Measurements from ENCODE around the gene ZRANB3. TPM values are rescaled to one million over a fixed set of nuclear protein-coding genes. Genes with fewer than 3 reads are reported as not detected.
"Not testable (repeated sequence)": the region's sequence is repeated elsewhere in the genome, so short reads cannot be mapped to it uniquely, and the experiment has no call there.

The ZRANB3 gene
- total RNA-seq, 1 experiment from 2014 or later, result 15.7 TPM

DNA sequence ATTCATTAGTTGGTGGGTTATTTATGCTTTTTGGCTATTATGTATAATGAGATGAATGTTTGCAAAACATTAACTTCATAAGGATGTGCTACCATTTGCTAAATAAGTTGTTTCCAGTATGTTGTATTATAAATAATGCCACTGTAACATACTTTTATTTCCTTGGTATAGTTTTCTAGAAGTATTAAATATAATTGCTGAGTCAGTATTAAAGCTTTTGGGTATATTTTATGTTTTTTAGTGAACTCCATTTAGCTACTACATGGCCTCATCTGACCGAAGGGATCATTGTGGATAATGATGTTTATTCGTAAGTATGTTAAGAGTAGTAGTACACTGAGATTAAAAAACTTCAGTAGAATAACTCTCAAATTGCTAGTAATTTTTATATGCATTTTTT, 405.1 kb downstream of the ZRANB3 start:
- DNase-seq (ENCODE audit: low spot score), result no peak

DNA sequence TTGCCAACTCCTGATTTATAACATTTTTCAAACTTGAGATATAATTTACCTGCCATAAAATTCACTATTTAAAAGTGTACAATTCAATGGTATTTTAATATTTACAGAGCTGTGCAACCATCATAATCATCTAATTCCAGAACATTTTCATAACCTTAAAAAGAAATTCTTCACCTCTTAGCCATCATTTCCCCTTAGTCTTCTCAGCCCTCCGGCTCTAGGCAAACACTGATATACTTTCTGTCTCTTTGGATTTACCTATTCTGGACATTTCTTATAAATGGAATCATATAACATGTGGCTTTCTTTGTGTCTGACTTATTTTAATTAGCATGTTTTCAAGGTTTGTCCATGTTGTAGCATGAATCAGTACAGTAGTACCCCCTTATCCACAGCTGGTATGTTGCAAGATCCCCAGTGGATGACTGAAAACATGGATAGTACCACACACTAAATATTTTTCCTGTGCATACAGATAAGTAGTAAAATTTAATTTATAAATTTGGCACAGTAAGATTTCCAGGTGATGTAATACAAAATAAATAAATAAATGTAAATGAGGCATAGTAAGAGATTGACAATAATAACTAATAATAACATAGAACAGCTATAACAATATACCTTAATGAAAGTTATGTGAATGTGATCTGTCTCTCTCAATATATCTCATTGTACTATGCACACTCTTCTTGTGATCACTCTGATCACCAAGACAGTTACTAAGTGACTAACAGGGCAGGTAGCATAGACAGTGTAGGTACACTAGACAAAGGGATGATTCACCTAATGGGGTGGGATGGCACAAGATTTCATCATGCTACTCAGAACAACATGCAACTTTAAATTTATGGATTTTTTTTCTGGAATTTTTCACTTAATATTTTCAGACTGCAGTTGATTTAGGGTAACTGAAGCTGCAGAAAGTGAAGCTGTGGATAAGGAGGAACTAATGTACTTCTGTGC, 405.8 kb downstream of the ZRANB3 start:
- DNase-seq (ENCODE audit: low spot score), result peak; percentile 4

DNA sequence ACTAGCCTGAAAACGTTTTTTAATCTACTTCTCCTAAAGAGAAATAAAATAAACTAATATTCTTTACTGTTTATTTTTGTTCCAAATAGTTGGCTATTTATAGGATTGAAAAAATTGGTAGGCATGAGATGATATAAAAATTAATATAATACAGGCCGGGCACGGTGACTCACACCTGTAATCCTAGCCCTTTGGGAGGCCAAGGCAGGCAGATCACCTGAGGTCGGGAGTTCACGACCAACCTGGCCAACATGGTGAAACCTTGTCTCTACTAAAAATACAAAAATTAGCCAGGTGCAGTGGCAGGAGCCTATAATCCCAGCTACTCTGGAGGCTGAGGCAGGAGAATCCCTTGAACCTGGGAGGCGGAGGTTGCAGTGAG, 409.4 kb downstream of the ZRANB3 start:
- DNase-seq (ENCODE audit: low spot score), result not testable (repeated sequence)

DNA sequence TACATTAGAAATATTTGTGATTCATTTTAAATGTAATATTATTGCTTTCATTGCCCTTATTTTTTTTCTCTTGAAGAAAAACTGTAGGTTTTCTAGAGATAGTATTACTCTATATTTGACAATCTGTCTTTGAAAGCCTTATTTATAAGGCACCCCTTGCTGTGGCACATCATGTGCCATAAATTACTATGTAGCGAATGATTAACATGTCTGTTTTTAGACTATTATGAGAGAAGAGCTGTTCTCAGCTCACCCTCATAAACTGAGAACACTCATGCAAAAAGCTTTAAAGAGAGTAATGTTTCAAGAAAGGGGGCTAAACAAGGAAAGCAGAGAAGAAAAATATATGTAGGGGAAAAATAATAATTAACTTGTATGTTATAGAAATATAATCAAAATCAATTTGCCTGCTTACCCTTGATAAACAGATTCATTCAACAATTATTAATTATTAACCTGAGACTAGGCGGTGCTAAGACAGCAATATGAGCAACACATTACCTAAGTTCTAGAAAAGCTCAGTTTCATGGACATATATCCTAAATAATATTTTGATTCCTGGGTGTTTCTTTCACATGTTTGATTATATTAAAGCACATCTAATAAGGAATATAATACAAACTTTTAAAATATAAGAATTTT, 409.9 kb downstream of the ZRANB3 start:
- DNase-seq (ENCODE audit: low spot score), result no peak

DNA sequence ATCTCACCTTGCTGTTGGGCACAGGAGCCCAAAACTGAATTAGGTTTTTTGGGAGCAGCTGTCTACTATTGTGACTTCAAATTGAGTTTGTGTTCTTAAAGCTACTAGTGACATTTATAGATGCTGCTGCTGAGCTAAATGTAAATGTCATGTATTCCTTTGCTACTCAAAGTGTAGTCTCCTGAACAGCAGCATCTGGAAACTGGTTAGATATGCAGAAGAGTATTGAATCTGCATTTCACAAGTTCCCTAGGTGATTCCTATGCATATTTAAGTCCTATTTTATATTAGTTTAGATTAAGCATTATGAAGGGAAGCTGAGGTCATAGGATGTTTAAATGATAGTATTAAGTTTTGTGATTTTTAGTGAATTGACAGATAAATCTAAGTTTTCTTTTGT, 411.4 kb downstream of the ZRANB3 start:
- no peak for DNase-seq (ENCODE audit: low spot score)

DNA sequence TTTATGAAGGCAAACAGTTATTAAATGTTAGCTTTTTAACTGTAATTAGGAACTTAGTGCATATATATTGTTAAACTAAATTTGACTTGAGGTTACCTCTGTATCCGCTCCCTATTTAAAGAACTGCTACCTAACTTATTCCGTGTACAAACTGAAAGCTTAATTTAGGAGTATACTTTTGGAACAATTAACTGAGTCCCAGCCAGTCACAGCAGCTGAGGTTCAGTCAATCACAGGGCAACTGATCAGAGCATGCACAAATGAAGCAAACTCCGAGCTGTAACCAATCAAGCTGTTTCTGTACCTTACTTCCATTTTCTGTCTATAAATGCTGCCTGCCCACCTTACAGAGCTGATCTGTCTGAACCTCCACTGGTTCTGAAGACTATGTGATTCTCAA, 417.7 kb downstream of the ZRANB3 start:
- no peak for DNase-seq (ENCODE audit: low spot score)

DNA sequence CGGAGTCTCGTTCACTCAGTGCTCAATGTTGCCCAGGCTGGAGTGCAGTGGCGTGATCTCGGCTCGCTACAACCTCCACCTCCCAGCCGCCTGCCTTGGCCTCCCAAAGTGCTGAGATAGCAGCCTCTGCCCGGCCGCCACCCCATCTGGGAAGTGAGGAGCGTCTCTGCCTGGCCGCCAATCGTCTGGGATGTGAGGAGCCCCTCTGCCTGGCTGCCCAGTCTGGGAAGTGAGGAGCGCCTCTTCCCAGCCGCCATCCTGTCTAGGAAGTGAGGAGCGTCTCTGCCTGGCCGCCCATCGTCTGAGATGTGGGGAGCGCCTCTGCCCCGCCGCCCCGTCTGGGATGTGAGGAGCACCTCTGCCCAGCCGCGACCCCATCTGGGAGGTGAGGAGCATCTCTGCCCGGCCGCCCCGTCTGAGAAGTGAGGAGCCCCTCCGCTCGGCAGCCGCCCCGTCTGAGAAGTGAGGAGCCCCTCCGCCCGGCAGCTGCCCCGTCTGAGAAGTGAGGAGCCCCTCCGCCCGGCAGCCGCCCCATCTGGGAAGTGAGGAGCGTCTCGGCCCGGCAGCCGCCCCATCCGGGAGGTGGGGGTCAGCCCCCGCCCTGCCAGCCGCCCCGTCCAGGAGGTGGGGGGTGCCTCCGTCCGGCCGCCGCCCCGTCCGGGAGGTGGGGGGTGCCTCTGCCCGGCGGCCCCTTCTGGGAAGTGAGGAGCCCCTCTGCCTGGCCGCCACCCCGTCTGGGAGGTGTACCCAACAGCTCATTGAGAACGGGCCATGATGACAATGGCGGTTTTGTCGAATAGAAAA, 425.3 kb downstream of the ZRANB3 start:
- not testable (repeated sequence) for DNase-seq (ENCODE audit: low spot score)

DNA sequence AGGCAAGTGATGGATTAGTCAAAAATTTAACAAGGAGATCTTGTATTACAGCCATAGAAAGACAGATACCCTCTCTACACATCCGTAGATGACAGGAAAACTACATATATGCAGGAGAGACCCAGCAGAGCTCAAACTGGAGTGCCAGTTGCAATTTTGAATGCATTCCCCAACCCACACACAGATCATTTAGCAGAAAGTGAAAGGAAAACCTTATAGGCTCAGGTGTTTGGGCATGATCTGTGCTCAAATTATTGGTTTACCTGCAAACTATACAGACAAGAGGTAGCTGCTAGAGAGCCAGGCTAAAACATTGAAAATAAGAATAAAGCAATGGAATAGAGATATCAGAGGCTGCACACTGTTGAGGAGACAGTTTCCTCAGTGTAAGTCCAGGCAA, 427.2 kb downstream of the ZRANB3 start:
- no peak for DNase-seq (ENCODE audit: low spot score)

DNA sequence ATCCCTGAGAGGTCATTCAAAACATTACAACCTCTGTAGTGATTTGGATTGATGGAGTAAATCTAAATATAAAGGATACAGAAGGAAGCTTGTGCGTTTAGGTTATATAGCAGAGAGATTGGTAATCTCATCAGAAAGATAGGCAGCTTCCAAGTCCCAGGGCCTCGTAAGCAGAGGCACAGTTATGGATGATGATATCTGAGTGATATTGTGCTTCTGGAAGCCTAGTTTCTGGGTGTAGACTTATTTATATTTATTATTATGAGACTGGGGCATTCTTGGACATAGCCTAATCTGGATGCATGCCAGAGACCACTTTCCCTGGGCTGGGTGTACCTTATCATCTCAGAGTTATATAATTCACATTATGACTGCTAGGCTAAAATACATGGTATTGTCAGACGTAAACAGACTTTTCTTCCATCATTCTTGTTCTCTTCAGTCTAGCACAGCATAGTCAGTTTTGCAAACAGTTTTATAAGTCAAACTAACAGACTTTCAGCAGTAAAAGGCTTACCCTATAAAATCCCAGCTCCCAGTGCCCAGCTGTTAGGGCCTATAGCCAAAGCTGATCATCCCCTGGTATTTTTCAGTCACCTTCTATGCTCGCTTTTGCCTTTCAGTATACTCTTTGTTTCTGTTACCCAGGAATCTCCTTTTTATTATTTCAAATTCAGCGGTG, 431.1 kb downstream of the ZRANB3 start:
- no peak for DNase-seq (ENCODE audit: low spot score)

DNA sequence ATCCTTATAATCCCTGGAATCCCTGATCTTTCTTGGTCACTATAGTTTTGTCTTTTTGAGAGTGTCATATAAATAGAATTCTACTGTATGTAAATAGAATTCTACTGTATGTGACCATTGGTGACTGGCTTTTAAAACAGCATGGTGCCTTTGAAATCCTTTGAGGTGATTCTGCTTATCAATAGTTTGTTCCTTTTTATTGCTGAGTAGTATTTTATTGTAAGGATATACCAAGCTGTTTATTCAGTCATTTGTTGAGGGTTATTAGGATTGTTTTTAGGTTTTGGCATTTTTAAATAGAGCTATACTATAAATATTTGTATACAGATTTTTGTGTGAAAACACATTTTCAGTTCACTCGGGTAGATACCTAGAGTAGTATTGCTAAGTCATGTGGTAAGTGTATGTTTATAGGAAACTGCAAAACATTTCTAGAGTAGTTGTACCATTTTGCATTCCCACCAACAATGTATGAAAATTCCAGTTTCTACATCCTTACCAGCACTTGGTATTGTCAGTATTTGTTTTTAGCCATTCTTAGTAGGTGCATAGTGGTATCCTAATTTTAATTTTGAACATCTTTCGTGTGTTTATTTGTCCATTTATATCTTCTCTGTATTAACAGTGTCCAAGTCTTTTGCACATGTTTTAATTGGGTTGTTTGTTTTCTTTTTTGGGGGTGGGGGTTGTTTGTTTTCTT, 433.3 kb downstream of the ZRANB3 start:
- DNase-seq (ENCODE audit: low spot score), result no peak

DNA sequence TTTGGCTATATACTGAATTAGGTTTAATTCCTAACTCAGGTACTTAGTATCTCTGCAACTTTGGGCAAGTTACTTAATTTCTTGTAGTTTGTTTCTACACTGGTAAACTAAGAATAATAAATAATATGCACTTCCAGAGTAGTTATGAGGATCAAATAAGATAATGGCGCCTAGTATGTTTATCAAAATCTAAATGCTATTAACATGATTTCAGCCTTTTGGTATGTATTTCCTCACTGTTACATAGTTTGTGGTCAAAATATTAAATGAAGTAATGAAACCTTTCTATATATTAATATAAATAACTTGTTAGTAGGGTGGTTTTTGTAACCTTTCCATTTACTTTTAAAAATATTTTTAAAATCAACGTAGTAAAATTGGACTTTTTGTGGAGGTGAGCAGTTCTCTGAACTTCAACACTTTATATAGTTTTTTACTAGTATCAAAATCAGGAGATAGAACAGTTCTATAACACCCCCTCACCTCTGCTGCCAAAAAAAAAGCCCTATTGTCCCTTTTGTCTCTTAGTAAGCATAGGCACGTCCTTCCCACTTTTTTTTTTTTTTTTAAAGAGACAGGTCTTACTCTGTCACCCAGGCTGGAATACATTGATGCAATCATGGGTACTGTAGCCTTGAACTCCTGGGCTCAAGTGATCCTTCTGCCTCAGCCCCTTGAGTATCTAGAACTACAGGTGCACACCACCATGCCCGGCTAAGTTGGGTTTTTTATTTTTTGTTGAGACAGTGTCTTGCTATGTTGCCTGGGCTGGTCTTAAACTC, 434.2 kb downstream of the ZRANB3 start:
- DNase-seq (ENCODE audit: low spot score), result no peak

DNA sequence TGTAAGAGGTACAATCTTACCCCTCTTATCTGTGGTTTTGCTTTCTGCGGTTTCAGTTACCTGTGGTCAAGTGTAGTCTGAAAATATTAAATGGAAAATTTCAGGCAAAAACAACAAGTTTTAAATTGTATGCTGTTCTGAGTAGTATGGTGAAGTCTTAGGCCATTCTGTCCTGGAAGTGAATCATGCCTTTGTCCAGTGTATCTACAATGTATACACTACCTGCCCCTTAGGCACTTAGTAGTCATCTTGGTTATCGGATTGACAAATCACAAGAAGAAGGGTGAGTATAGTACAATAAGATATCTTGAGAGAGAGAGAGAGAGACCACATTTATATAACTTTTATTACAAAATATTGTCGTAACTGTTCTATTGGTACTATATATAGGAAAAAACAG, 435.4 kb downstream of the ZRANB3 start:
- DNase-seq (ENCODE audit: low spot score), result no peak

DNA sequence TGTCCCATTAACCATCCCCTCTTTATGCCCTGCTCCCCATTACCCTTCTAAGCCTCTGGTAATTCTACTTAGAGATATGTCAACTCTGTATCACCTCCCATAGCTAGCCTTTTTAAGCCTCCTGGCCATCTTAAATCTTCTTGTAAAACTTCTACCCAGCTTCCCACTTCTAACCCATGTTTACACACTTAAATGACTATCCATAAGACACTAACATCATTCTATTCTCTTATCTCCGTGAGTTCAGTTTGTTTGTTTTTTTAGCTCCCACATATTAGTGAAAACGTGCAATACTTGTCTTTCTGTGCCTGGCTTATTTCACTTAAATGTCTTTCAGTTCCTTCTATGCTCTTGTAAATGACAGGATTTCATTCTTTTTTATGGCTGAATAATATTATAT, 436.5 kb downstream of the ZRANB3 start:
- no peak for DNase-seq (ENCODE audit: low spot score)

DNA sequence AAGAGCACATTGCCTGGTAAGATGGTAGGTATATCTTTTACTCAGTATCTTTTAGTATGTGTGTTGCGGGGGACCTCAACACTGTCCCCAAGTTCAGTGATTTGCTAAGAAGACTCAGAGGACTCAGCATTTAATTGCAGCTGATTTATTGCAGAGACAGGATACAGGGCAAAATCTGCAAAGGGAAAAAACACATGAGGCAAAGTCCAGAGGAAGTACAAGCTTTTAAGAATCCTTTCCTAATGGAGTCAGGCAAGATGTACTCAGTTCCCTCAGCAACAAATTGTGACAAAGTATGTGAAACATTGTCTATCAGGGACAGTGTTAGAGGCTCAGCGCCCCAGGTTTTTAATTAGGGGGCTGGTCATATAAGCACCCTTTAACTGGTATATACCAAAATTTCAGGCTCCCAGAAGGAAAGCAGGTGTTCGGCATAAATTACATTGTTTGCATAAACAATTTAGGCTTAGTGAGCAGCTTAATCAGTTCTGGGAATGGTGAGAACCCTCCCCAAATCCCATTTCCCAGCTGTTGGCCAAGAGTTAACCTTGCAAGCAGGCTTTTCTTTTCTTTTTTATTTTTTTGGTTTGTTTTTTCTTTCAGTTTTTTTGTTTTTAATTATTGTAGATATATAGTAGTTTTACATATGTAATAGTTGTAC, 437.2 kb downstream of the ZRANB3 start:
- no peak for DNase-seq (ENCODE audit: low spot score)

DNA sequence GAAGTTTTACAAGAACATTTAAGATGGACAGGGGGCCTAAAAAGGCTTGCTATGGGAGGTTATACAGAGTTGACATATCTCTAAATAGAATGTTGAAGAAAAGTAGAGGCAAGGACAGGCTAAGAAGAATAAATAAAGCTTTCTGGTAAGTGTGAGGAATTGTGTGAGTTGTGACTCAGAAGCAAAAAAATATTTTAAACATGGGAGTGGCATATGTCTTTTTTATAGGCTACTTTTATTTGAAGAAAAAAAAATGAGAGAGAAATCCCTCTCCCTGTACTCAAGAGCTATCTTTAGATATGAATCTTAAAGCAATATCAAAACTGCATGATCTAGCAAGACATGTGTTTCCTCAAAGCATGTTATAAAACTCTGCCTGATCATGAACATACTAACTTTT, 437.8 kb downstream of the ZRANB3 start:
- no peak for DNase-seq (ENCODE audit: low spot score)

DNA sequence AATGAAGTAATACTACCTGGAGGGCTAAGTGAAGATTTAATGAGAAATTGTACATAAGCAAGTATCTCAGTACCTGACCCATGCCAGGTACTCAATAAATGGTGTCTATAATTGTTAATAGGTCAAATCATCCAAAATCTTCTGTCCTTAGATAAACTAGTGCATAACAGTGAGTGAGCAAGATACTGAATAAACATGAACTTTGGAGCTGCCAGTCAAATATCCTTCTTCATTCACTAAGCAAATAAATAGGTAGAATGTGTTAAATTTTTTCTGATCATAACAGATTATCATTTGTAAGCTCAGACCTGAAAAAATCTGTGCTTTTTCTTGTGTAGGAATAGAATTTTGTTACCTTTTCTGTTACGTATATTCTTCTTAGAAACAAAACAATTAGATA, 439.3 kb downstream of the ZRANB3 start:
- DNase-seq (ENCODE audit: low spot score), result no peak

DNA sequence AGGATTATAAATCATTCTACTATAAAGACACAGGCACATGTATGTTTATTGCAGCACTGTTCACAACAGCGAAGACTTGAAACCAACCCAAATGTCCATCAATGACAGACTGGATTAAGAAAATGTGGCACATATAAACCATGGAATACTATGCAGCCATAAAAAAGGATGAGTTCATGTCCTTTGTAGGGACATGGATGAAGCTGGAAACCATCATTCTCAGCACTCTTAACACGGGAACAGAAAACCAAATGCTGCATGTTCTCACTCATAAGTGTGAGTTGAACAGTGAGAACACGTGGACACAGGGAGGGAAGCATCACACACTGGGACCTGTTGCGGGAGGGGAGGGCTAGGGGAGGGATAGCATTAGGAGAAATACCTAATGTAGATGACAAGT, 441.4 kb downstream of the ZRANB3 start:
- DNase-seq (ENCODE audit: low spot score), result not testable (repeated sequence)

All from A172 (cell line).